CD14-positive monocyte (primary cell): Measurements from ENCODE around the gene ABHD5. TPM values are rescaled to one million over a fixed set of nuclear protein-coding genes. Genes with fewer than 3 reads are reported as not detected.

Experiments used
- DNase-seq, 3 donors: peaks; one replicate each; pipeline ENCODE4 v3.0.0-alpha.2; 2011 to 2022
- H2AFZ ChIP-seq: 2 replicates; pipeline ENCODE4 v1.6.0; 2012; ENCODE audit warnings: mild to moderate bottlenecking, low read depth, low read length, inconsistent platforms; ENCODE audit not compliant: insufficient read depth, poor library complexity, severe bottlenecking
- H3K27ac ChIP-seq, 2 donors: 1 replicate in 1 of 2; 2 replicates in 1 of 2; pipeline ENCODE4 v1.5.1; 2012 to 2013; ENCODE audit warnings: low read length in 2 of 2, control low read depth in 1 of 2, inconsistent platforms in 1 of 2, low read depth in 1 of 2, mild to moderate bottlenecking in 1 of 2
- H3K27me3 ChIP-seq, 2 donors: one replicate each; pipeline versions ENCODE4 v1.6.0 to v1.6.1; 2011 to 2013; ENCODE audit warnings: low read length in 2 of 2; ENCODE audit not compliant: control insufficient read depth in 2 of 2, insufficient read depth in 2 of 2
- H3K36me3 ChIP-seq, 2 donors: replicated peaks in 1 of 2; 1 replicate in 1 of 2; 2 replicates in 1 of 2; pipeline versions ENCODE4 v1.5.1 to v1.6.1; 2012 to 2013; ENCODE audit warnings: low read length in 2 of 2, control low read depth in 1 of 2, inconsistent platforms in 1 of 2, mild to moderate bottlenecking in 1 of 2; ENCODE audit not compliant: insufficient read depth in 2 of 2, control insufficient read depth in 1 of 2
- H3K4me1 ChIP-seq, 2 donors: 1 replicate in 1 of 2; 2 replicates in 1 of 2; pipeline versions ENCODE4 v1.5.1 to v1.6.1; 2012 to 2013; ENCODE audit warnings: low read length in 2 of 2, control low read depth in 1 of 2, inconsistent platforms in 1 of 2, mild to moderate bottlenecking in 1 of 2, moderate library complexity in 1 of 2; ENCODE audit not compliant: insufficient read depth in 2 of 2, control insufficient read depth in 1 of 2
- H3K4me2 ChIP-seq: replicated peaks from 2 replicates; pipeline ENCODE3; 2012; ENCODE audit warnings: low read length, moderate library complexity, mild to moderate bottlenecking; ENCODE audit not compliant: poor library complexity, severe bottlenecking; ENCODE audit errors: extremely low read depth
- H3K4me3 ChIP-seq, 3 experiments: fragments of 200-600 bp in 1 of 3; sonication (generic) in 1 of 3; replicated peaks in 1 of 3; 1 replicate in 2 of 3; 2 replicates in 1 of 3; pipeline ENCODE4 v1.5.1; 2011 to 2013; ENCODE audit warnings: low read length in 3 of 3, mild to moderate bottlenecking in 3 of 3, control low read depth in 2 of 3, low read depth in 2 of 3, inconsistent platforms in 1 of 3, moderate library complexity in 1 of 3
- H3K79me2 ChIP-seq: 2 replicates; pipeline ENCODE4 v1.6.0; 2012; ENCODE audit warnings: mild to moderate bottlenecking, control low read depth, inconsistent platforms, low read length, moderate library complexity; ENCODE audit not compliant: insufficient read depth
- H3K9ac ChIP-seq: 2 replicates; pipeline ENCODE4 v1.6.0; 2017; ENCODE audit warnings: low read length, mild to moderate bottlenecking; ENCODE audit not compliant: insufficient read depth, poor library complexity, severe bottlenecking
- H3K9me3 ChIP-seq, 2 donors: replicated peaks in 1 of 2; 1 replicate in 1 of 2; 2 replicates in 1 of 2; pipeline versions ENCODE4 v1.5.1 to v1.6.1; 2012 to 2013; ENCODE audit warnings: low read length in 2 of 2, control low read depth in 1 of 2; ENCODE audit not compliant: control insufficient read depth in 1 of 2, insufficient read depth in 1 of 2
- H4K20me1 ChIP-seq: 2 replicates; pipeline ENCODE4 v1.6.0; 2012; ENCODE audit warnings: mild to moderate bottlenecking, low read length, control low read depth, moderate library complexity; ENCODE audit not compliant: insufficient read depth
- H3K27ac Mint-ChIP-seq, 7 donors: one replicate each; pipeline ENCODE4 v1.8.0; 2020; ENCODE audit warnings: mild to moderate bottlenecking in 7 of 7, mixed read lengths in 7 of 7, moderate library complexity in 6 of 7, inconsistent platforms in 2 of 7
- H3K27me3 Mint-ChIP-seq, 3 donors: one replicate each; pipeline ENCODE4 v1.8.0; 2021 to 2022; ENCODE audit warnings: low read depth in 3 of 3, mild to moderate bottlenecking in 3 of 3, mixed read lengths in 3 of 3, moderate library complexity in 3 of 3, inconsistent platforms in 1 of 3
- H3K36me3 Mint-ChIP-seq, 2 donors: one replicate each; pipeline ENCODE4 v1.8.0; 2020; ENCODE audit warnings: mixed read lengths in 2 of 2, inconsistent platforms in 1 of 2, mild to moderate bottlenecking in 1 of 2
- H3K4me1 Mint-ChIP-seq: one replicate; pipeline ENCODE4 v1.8.0; 2020; ENCODE audit warnings: mild to moderate bottlenecking, mixed read lengths
- H3K4me3 Mint-ChIP-seq, 2 donors: one replicate each; pipeline ENCODE4 v1.8.0; 2020; ENCODE audit warnings: mild to moderate bottlenecking in 2 of 2, mixed read lengths in 2 of 2, moderate library complexity in 1 of 2
- H3K9me3 Mint-ChIP-seq, 7 donors: one replicate each; pipeline ENCODE4 v1.8.0; 2020 to 2022; ENCODE audit warnings: mixed read lengths in 7 of 7, mild to moderate bottlenecking in 6 of 7, moderate library complexity in 6 of 7, inconsistent platforms in 2 of 7
- WGBS: methylation state at CpG from one replicate; pipeline ENCODE4 v1.1.5; 2013; ENCODE audit warnings: missing lambda C conversion rate; ENCODE audit not compliant: insufficient coverage; 5-methylcytosine and 5-hydroxymethylcytosine counted together
- intact Hi-C, 2 donors: fragments of 100-400 bp; cut with micrococcal nuclease; formaldehyde crosslinking; loops; one replicate each; pipeline versions ENCODE4 v1.15.0 to v1.15.1; 2023
- polyA plus RNA-seq, 3 donors: library from polyadenylated mRNA; depleted of rRNA in 1 of 3; unstranded in 2 of 3; stranded (reverse) in 1 of 3; fragments of 300-500 nt in 2 of 3; fragments of >200 nt in 1 of 3; fragmentation: Illumina TruSeq in 2 of 3; gene quantifications; 1 replicate in 2 of 3; 2 replicates in 1 of 3; pipeline ENCODE4 v1.2.3, GENCODE V29; 2012 to 2021
- TF ChIP-seq, protein P1 (sequence below): fragments of 200-600 bp; IDR thresholded peaks from one replicate; pipeline ENCODE4 v1.8.0; 2022; ENCODE audit warnings: antibody characterized with exemption, mild to moderate bottlenecking

Gene ABHD5
- polyA plus RNA-seq, 3 donors, result 32.9 to 40.0 (median 34.5) TPM

DNA sequence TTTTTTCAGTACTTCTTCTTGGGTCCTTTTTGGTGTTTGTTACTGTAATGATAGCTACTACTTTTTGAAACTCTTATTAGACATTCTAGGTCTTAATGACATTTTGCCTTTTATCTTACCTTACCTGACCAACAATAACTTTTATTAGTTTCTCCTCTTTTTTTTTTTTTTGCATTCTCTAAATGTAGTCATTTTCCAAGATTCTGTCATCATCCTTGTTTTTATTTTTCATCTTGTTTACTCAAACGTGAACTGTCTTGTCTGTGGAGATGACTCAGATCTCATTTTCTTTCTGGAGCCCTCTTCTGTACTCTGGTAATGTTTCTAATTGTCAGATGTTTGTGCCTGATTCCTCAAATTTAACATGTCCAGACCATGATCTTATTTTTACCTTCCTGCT, 2.9 kb downstream of the ABHD5 start:
- TF ChIP-seq, protein P1, sequence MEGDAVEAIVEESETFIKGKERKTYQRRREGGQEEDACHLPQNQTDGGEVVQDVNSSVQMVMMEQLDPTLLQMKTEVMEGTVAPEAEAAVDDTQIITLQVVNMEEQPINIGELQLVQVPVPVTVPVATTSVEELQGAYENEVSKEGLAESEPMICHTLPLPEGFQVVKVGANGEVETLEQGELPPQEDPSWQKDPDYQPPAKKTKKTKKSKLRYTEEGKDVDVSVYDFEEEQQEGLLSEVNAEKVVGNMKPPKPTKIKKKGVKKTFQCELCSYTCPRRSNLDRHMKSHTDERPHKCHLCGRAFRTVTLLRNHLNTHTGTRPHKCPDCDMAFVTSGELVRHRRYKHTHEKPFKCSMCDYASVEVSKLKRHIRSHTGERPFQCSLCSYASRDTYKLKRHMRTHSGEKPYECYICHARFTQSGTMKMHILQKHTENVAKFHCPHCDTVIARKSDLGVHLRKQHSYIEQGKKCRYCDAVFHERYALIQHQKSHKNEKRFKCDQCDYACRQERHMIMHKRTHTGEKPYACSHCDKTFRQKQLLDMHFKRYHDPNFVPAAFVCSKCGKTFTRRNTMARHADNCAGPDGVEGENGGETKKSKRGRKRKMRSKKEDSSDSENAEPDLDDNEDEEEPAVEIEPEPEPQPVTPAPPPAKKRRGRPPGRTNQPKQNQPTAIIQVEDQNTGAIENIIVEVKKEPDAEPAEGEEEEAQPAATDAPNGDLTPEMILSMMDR, result no peak
- Histone ChIP-seq H3K27ac (no peak overlapping the region), H3K9ac (no peak overlapping the region), H3K79me2 (peaks cover 76% of the 10 kb centered on the region), H3K4me1 (peaks cover 50 to 65% of the 10 kb centered on the region in 2 donors), H3K27me3 (no peaks in the 10 kb centered on the region), H3K4me3 (peak overlapping the region in 1 of 3 experiments; percentile 90), H3K36me3 (peaks cover 0 to 3% of the 10 kb centered on the region in 2 donors), H3K4me2 (peak overlapping the region; percentile 91), H3K9me3 (no peaks in the 10 kb centered on the region), H4K20me1 (peaks cover 34% of the 10 kb centered on the region), H2AFZ (no peak overlapping the region)
- intact Hi-C loops, result loop anchor here in 1 of 2 donors (10.0 kb wide), 1 partner anchor 409 kb away; the partner anchor contains the start of gene SNRK
- Mint-ChIP-seq H3K36me3 (peaks cover 7 to 9% of the 10 kb centered on the region in 2 donors), H3K27me3 (peaks cover 0 to 5% (median 2%) of the 10 kb centered on the region in 3 donors), H3K9me3 (no peaks in the 10 kb centered on the region), H3K4me3 (peak overlapping the region in 1 of 2 donors; percentile 23), H3K27ac (peak overlapping the region in 4 of 7 donors; percentile 1 to 66 (median 49)), H3K4me1 (peaks cover 65% of the 10 kb centered on the region)
- WGBS, result no CpG with 5 or more reads among the region's 1 CpG
- DNase-seq, result no peak

GRCh38 chr3:43695443-43695842, 4.7 kb downstream of the ABHD5 start:
- Histone ChIP-seq H3K27me3 (no peaks in the 10 kb centered on the region), H3K27ac (peak overlapping the region in 1 of 2 donors; percentile 70), H3K79me2 (peaks cover 93% of the 10 kb centered on the region), H2AFZ (no peak overlapping the region), H3K36me3 (peaks cover 4 to 19% of the 10 kb centered on the region in 2 donors), H3K9me3 (no peaks in the 10 kb centered on the region), H3K4me3 (peak overlapping the region in 1 of 3 experiments; percentile 41), H3K4me1 (peaks cover 43 to 58% of the 10 kb centered on the region in 2 donors), H4K20me1 (peaks cover 48% of the 10 kb centered on the region), H3K4me2 (peak overlapping the region; percentile 32), H3K9ac (no peak overlapping the region)
- H3K36me3 Mint-ChIP-seq, result peaks cover 19 to 21% of the 10 kb centered on the region in 2 donors
- peak; percentile 34 to 87 (median 64) for DNase-seq
- no peak overlapping the region for H3K4me3 Mint-ChIP-seq
- peaks cover 59% of the 10 kb centered on the region for H3K4me1 Mint-ChIP-seq
- no peaks in the 10 kb centered on the region for H3K9me3 Mint-ChIP-seq
- peak overlapping the region; percentile 81 to 92 (median 89) for H3K27ac Mint-ChIP-seq
- WGBS, result no CpG with 5 or more reads among the region's 2 CpGs
- H3K27me3 Mint-ChIP-seq, result no peaks in the 10 kb centered on the region
- TF ChIP-seq, protein P1, result no peak
- intact Hi-C loops, result loop anchor here in 1 of 2 donors (10.0 kb wide), 1 partner anchor 411 kb away; the partner anchor contains the start of gene SNRK
